Frontal cortex (tissue), 4 donors: Measurements from ENCODE around the gene RPS15. TPM values are rescaled to one million over a fixed set of nuclear protein-coding genes. Genes with fewer than 3 reads are reported as not detected.
"Not testable (repeated sequence)": the region's sequence is repeated elsewhere in the genome, so short reads cannot be mapped to it uniquely, and the experiment has no call there.

Source experiments
- DNase-seq, 2 donors: peaks; one replicate each; pipeline ENCODE4 v3.0.0; 2012; ENCODE audit warnings: low spot score in 2 of 2
- FAIRE-seq: peaks from 2 replicates; lab custom pipeline; 2012; peaks lifted over from hg19 to GRCh38; lab: Jason Lieb, UNC
- total RNA-seq: library from RNA; depleted of rRNA; stranded (reverse); fragments of >200 nt; gene quantifications from one replicate; pipeline ENCODE4 v1.2.3, GENCODE V29; 2014
- donor health status: control.
- donor health status: control.
- donor health status: control.

Gene RPS15
- total RNA-seq, 1 donor from 2014 or later = 276 TPM

DNA sequence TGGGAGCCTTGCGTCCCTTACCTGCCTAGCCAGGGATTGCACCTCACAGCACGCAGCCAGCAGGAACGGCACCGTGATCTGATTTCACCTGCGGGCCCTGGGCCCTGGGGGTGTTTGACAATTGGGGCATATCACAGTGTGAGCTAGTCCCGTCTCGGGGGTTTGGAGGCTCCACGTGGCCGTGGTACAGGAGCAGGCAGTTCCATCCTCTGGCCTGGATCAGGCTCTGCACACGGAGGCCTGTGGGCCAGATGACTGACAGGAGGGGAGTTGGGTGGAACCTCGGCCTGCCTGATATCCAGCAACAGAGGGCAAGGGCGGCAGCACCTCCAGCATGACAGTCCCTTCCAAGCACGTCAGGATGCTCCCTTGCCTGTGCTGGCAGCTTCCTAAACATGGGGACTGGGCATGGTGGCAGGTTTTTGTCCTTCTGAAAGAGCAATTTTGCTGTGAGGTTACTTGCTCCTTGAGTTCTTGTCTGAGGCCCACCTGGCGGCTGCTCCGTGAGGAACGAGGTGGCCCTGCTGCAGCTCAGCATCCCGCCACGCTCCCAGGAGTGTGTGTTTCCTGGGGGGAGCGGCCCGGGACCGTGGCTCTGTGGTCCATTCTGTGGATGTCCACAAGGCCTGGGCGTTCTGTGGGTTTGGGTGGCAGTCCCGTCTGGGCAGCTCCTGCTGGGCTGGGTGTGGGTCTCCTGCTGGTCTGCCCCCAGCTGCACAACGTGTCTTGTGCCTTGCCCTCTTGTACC lies 6.3 kb upstream of the RPS15 start:
- FAIRE-seq (no peak), DNase-seq (no peak)

DNA sequence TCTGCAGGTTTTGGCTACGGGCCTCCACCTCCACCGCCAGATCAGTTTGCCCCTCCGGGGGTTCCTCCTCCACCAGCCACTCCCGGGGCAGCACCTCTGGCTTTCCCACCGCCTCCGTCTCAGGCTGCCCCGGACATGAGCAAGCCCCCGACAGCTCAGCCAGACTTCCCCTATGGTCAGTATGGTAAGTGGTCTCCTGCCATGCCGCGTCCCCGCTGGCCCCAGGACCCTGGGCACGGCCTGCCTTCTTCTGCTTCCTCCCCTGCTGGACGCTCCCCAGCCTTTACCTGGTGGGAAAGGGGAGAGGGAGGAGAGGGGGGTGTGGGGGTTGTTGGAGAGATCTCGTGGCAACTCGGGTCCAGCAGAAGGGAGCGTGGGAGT lies 5.7 kb upstream of the RPS15 start:
- FAIRE-seq (no peak), DNase-seq (no peak)

DNA sequence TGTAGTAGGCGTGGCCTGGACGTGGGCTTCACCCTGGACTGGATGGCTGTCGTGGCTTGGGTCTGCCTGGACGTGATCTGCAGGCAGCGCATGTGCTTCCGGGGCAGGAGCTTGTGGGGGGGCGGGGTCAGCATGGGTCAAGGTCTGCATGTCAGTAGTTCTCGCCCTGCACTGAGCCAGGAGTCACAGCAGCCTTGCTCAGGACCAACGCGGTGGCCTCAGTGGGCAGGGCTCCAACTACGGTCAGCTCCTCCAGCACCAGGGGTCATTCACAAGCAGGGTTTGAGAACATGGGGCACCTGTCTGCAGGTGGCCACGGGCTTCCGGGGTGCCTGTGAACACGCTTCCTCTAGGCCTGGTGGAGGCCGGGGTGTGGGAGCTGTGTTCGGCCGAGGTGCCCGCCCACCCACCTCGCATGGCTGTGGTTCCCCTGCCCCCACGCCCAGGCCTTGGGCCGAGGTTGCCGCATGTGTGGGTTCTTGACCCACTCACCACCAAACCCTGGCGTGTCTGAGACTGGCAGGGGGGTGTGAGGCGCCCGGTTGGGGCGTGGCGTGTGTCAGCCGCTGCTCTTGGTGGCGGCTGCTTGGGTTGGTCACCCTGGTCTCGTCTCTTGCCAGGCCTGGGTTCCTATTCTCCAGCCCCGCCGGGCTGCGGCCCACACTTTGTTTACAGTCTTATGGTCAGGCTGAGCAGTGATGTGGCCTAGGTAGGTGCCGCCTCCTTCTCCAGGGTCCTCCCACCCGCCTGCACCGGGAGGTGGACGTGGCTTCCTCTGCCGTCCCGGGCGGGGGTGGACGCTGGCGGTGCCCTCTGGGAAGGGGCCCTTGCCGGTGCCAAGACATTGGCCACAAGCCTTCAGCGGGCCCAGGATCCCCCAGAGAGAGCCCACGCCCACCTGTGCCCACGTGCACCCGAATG lies 4.8 kb upstream of the RPS15 start:
- FAIRE-seq = no peak
- DNase-seq = no peak

DNA sequence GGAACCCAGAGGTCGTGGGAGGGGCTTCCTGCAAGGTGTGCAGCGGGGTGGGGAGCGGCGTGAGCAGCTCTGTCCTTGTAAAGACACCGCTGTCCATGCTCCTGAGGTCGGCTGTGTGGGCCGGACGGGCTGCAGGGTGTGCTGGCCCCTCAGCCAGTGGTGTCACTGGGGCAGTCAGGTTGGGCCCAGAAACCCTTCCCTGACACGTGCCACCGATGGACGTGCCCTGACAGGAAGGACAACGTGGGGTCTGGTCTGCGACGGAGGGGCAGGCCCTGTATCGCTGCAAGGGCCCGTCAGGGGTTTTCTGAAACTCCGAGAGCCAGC lies 4.2 kb upstream of the RPS15 start:
- FAIRE-seq (no peak), DNase-seq (no peak)

DNA sequence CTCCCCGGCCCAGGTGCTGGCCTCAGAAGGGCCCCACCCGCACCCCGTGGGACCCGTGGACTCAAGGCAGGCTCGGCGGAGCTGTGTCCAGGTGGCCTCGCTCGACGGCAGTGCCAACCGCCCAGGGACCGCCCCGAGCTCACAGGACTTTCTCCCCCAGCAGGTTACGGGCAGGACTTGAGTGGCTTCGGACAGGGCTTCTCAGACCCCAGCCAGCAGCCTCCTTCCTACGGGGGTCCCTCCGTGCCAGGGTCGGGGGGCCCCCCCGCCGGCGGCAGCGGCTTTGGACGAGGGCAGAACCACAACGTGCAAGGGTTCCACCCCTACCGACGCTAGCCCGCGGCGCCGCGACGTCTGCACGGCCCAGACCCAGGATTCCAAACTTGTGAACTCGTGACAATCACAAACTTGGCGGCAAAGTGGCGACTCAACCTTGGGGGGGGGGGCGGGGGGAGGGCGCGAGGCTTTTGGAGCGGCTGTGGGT lies 3.6 kb upstream of the RPS15 start:
- FAIRE-seq (no peak), DNase-seq (no peak)

DNA sequence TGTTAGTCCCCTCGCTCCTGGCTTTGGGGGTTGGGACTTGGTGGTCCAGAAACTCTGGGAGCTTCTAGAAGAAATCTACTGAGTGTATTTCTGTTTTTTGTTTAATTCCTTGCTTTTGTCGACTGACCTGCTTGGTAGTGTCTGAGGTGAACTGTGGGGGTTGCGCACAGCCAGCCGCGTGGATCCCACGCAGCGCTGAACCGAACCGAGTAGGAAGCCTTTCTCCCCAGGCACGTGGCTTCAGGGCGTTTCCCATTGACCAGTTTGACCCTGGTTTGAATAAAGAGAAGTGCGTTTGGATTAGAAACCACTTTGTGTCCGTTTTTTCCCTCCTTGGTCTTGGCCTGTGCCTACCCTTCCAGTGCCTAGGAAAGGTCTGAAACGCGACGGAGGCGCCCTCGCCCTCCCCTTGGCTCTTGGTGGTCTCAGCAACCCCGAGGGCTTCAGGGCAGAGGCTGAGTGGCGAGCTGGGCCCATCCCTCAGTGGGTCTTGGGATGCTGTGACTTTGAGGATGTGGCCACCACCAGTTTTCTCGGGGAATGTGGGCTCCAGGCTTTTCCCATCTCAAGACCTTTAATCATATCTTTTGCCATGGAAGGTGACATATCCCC lies 2.7 kb upstream of the RPS15 start:
- no peak for FAIRE-seq

DNA sequence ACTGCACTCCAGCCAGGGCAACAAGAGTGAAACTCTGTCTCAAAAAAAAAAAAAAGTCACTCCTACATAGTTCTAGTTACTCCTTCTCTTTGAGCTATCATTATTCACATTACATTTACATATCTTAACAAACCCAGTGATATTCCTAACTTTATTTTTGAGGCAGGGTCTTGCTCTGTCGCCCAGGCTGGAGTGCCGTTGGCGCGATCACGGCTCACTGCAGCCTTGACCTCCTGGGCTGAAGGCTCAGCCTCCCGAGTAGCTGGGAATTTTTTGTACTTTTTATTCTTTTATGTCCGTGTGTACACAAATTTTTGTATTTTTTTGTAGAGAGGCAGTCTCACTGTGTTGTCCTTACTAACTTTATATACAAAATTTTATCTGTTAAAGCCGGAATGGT lies 587 bp upstream of the RPS15 start:
- FAIRE-seq (no peak), DNase-seq (no peak)

More for the DNA sequence above, 2.7 kb upstream of the RPS15 start:
- DNase-seq = no peak

DNA sequence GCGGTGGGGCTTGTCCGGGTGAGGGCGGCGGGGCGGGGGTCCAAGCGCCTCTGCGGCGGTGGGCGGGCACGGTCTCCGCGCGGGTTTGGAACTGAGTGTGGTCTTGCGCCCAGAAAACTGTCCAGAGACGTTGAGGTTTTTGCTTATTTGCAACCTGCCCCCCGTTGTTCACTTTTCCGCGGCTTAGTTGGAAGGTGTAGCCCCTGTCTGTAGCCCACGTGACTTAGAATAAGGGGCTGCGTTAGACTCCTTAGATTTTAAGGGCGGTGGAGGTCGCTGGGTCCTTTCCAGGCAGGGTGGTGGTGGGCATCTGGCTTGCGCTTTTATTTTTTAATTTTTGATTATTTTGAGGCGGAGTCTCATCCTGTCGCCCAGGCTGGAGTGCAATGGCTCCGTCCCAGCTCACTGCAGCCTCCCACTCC lies 748 bp downstream of the RPS15 start:
- FAIRE-seq (no peak), DNase-seq (no peak)

DNA sequence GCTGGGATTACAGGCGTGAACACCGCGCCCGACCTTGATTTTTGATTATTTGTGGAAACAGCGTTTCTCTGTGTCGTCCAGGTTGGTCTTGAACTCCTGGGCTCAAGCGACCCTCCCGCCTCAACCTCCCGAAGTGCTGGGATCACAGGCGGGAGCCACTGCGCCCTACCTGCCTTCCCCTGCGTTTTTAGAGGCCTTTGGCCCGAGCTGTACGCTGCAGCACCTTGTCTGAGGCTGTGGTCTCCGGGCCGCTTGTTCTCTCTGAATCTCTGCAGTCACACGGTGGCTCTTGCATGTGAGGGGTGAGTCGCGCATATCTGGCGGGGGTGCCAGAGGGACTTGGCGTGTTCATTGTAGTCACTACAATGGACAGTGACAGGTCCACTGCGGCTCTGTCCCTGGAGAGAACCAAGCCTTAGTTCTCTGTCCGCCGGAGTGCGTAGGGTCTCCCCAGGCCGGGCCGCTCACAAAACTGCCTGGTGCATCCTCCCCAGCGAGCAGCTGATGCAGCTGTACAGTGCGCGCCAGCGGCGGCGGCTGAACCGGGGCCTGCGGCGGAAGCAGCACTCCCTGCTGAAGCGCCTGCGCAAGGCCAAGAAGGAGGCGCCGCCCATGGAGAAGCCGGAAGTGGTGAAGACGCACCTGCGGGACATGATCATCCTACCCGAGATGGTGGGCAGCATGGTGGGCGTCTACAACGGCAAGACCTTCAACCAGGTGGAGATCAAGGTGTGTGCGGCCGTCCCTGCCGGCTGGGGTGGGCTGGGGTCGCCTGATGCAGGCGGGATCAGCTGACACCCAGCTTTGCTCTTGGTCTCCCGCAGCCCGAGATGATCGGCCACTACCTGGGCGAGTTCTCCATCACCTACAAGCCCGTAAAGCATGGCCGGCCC lies 1.6 kb downstream of the RPS15 start:
- DNase-seq, FAIRE-seq: not testable (repeated sequence)

DNA sequence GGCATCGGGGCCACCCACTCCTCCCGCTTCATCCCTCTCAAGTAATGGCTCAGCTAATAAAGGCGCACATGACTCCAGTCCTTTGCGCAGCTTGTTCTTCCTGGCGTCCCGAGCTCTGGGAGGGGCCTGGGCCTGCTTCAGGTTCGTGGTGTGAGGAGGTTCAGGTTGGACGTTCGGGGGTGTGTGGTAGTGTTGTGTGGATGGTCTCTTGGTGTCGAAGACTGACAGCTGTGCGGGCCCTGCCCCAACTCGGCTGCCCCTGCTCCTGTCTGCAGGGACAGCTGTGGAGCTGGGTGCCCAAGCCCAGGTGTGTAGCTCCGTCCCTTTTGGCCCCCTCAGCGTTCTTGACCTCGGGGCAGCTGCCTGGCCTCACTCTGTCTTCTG lies 2.2 kb downstream of the RPS15 start:
- no peak for FAIRE-seq
- no peak for DNase-seq

DNA sequence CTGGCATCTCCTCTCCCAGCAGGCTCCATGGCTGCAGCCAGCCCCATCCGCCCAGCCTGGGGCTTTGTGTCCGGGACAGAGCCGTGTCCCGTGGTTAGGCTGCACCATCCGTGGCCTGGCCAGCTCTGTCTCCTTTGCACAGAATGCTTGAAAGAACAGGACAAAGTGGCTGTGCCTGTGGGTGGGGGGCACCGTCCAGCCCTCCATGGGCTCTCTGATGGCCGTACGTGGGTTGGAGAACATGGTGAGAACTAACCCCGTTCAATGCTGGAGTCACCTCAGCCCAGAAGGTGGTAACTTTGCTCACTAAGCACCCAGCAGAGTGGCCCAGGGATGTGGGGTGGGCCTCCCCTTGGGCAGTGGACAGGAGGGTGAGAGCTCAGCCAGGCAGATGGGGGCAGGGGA lies 2.8 kb downstream of the RPS15 start:
- FAIRE-seq = no peak
- DNase-seq = no peak

DNA sequence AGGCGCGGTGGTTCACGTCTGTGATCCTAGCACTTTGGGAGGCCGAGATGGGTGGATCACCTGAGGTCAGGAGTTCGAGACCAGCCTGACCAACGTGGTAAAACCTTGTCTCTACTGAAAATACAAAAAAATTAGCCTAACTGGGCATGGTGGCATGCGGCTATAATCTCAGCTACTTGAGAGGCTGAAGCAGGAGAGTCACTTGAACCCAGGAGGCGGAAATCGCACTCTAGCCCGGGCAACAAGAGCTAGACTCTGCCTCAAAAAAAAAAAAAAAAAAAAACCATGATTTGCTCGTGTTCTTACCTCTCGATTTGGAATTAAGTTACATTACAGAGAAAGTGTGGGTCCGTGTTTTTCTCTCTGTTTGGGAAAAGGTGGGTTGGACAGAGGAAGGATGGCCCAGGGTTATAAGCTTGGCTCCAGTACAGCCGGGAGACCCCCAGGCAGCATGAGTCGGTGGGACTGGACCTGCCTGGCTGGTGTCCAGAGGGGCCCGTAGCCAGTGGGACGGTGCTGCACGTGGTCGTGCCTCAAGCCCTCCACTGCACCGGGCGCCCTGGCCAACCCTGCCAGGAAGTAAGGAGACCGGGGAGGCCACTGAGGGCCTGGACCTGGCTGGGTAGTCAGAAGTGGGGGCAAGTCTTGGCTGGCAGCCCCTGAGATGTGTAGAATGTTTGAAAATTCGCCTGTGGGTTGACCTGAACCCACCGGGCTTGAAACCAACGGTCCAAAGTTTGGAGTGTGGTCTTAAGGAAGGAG lies 3.7 kb downstream of the RPS15 start:
- DNase-seq = no peak
- FAIRE-seq = no peak

DNA sequence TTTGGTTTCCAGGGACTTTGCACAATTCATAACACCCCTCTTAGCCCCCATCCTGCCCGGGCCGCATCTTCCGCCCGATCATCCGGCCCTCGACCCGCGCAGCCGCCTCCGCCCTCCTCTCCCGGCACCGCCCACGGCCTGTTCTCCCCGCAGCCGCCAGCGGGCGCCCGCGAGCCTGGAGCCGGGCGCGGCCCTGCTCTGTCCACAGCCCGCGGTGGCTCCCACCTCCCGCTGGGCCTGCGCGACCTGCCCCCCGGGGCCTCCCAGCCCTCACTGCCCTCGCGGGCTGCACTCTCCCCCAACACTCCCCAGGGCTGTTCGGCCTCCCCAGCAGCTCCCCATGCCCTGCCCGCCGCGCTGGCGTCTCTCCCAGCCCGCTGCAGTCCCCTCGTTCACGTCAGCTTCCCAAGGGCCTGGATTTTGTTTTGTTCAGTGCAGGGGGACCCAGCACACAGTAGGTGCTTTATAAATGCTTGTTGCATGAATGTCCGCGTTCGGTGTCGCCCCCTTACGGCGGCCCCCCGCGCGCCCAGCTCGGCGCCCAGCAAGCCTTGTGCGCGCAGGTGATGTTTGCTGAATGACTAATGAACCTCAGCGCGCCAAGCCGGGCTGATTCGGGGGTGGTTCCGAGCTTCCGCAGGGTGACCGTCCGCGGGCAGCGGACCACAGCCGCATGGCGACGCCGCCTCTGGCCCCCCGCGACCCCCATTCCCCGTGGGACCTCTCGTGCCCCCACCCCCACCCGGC lies 7.2 kb downstream of the RPS15 start:
- DNase-seq = peak; percentile 93 to 95
- FAIRE-seq = no peak

DNA sequence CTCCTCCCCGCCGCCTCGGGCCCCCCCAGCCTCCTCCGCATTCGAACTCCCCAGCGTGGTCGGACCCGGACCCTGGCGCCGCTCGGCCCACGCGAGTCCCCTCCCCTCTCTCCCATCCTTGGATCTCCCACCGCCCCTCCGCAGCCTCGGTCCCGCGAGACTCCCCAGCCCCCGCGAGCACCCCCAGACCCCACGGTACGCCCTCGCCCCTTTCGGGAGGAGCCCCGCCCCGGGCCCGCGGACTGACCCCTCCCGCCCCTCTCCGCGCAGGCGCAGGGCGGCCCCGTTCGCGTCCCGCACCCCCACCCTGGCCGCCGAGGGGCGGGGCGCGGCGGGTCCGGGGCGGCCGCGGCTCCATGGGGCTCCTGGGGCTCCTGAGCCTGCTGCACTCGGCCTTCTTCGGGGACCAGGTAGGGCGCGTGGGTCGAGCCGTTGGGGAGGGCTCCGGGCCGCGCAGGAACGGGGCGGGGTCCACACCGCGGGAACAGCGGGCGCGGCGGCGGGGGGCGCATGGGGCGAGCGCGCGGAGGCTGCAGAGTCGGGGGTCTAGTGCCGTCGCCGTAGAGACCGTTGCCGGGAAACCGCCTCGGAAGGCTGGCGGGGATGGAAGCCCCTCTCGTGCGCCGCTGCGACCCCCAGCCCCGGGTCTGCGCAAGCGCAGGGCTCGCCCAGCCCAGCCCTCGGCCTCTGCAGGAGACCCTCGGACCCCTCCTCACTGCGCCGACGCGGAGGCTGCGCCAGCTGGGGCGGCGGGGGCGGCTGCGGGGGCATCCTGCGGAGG lies 7.9 kb downstream of the RPS15 start:
- DNase-seq (peak; percentile 83 to 84), FAIRE-seq (no peak)

DNA sequence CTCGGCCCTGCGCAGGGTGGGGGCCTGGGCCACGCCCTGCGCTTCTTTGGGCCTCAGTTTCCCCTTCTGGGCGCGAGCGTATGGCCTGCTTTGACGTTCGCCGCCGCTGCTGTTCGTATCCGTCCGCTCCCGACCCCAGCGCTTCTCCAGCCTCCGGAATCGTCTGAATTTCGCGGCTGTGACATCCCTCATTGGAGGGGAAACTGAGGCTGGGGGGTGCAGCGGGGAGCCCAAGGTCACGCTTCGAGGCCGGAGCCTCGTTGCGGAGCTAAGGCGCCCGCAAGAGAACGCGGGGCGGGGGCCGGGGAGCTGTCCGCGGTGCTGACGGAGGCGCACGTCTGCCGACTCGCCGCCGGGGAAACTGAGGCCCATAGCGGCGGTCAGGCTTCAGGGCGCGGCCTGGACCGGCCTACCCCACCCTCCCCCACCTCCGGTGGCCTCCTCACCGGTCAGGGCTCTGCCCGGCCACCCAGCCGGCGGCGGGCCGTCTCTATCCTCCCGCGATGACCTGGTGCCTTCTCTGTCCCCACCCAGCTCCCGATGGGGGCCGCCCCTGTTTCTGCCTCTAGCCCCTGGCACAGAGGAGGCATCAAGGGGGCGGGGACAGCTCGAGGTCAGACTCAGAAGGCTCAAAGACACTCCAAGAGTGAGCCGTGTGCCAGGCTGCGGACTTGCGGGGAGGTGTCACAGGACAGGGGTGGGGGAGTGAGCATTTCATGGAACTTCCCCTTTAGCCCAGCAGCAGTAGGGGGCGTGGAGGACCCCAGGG lies 8.7 kb downstream of the RPS15 start:
- DNase-seq = no peak

DNA sequence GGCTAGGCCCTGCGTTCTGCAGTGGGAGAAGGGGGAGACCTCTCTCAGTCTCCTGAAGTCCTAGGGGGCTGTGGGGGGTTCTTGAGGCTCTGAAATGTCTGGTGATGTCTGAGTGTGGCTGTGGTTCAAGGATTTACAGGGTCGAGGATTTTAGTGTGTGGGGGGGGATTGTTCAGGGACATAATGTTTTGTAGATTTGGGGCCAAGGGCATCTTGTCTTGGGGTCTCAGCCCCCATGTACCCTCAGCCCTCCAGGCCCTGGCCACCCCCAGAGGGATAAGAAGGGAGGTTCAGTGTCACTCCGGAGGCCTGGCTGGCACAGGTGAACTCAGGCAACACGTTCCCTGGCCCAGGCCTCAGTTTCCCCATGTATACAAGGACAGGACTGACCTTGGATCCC lies 9.3 kb downstream of the RPS15 start:
- DNase-seq (no peak), FAIRE-seq (no peak)

More for the DNA sequence above, 8.7 kb downstream of the RPS15 start:
- FAIRE-seq = no peak

DNA sequence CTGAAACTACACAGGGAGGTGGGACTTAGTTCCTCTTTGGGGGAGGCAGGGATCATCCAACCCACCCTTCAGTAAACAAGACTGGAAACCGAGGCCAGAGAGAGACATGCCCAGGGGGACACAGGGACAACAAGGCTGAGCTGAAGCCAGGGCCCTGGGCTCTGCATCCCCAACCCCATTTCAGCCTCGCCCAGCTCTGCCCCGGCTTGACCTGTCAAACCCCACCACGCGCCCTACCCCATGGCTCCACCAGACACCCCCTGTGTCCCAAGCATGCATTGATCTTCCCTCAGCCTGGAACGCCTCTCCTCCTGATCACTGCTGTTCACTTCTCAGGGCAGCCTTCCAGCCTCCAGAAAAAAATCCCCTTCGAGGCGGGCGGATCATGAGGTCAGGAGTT lies 9.7 kb downstream of the RPS15 start:
- FAIRE-seq (no peak), DNase-seq (no peak)
